ENCODE measurements around the gene GMCL1.

The GMCL1 gene

GRCh38 chr2:69816923-69817542 lies 12.4 kb upstream of the GMCL1 start:
- H3K9ac ChIP-seq (ENCODE audit: low read length), result no peak overlapping the region
- no peaks in the 10 kb centered on the region for H4K20me1 ChIP-seq (ENCODE audit: insufficient read depth, low read length)
- peak; percentile 92 for TF ChIP-seq CTCF (IDR thresholded peaks at IDR 0.05; ENCODE audit: low read length)
- no peak for TF ChIP-seq EZH2 (optimal IDR thresholded peaks at IDR 0.05; ENCODE audit: low read depth, low read length)
- no peaks in the 10 kb centered on the region for H3K27me3 ChIP-seq (replicated peaks; ENCODE audit: insufficient read depth, low read length)
- no peaks in the 10 kb centered on the region for H3K79me2 ChIP-seq (ENCODE audit: low read length)
- no peaks in the 10 kb centered on the region for H3F3A ChIP-seq (ENCODE audit: insufficient read depth, low read length)
- H3K27ac ChIP-seq (ENCODE audit: low read length), result no peak overlapping the region
- no peaks in the 10 kb centered on the region for H3K36me3 ChIP-seq (replicated peaks; ENCODE audit: insufficient read depth, low read length)
- no peak overlapping the region for H3K4me2 ChIP-seq (ENCODE audit: low read depth, low read length)
- no peak overlapping the region for H2AFZ ChIP-seq (ENCODE audit: low read length)
- no peaks in the 10 kb centered on the region for H3K9me3 ChIP-seq (replicated peaks; ENCODE audit: insufficient read depth, low read length)
- H3K4me1 ChIP-seq (ENCODE audit: low read length), result no peaks in the 10 kb centered on the region
- peak; percentile 89 for DNase-seq
- H3K9me2 ChIP-seq (replicated peaks; ENCODE audit: insufficient read depth, low read length), result no peaks in the 10 kb centered on the region
- H3K4me3 ChIP-seq (ENCODE audit: low read length), result no peak overlapping the region

GRCh38 chr2:69817729-69818501 lies 11.5 kb upstream of the GMCL1 start:
- no peaks in the 10 kb centered on the region for H3K27me3 ChIP-seq (replicated peaks; ENCODE audit: insufficient read depth, low read length)
- no peaks in the 10 kb centered on the region for H4K20me1 ChIP-seq (ENCODE audit: insufficient read depth, low read length)
- no peaks in the 10 kb centered on the region for H3K36me3 ChIP-seq (replicated peaks; ENCODE audit: insufficient read depth, low read length)
- H2AFZ ChIP-seq (ENCODE audit: low read length), result no peak overlapping the region
- H3F3A ChIP-seq (ENCODE audit: insufficient read depth, low read length), result no peaks in the 10 kb centered on the region
- H3K4me1 ChIP-seq (ENCODE audit: low read length), result no peaks in the 10 kb centered on the region
- no peak overlapping the region for H3K9ac ChIP-seq (ENCODE audit: low read length)
- no peaks in the 10 kb centered on the region for H3K79me2 ChIP-seq (ENCODE audit: low read length)
- no peak overlapping the region for H3K4me2 ChIP-seq (ENCODE audit: low read depth, low read length)
- H3K9me2 ChIP-seq (replicated peaks; ENCODE audit: insufficient read depth, low read length), result no peaks in the 10 kb centered on the region
- no peak overlapping the region for H3K4me3 ChIP-seq (ENCODE audit: low read length)
- no peaks in the 10 kb centered on the region for H3K9me3 ChIP-seq (replicated peaks; ENCODE audit: insufficient read depth, low read length)
- TF ChIP-seq CTCF (IDR thresholded peaks at IDR 0.05; ENCODE audit: low read length) (no peak), EZH2 (optimal IDR thresholded peaks at IDR 0.05; ENCODE audit: low read depth, low read length) (no peak), EZH2phosphoT487 (IDR thresholded peaks at IDR 0.05; ENCODE audit: low read length) (no peak)
- no peak for DNase-seq
- H3K27ac ChIP-seq (ENCODE audit: low read length), result no peak overlapping the region

- H3K27ac ChIP-seq (ENCODE audit: low read length), result no peak overlapping the region
- H4K20me1 ChIP-seq (ENCODE audit: insufficient read depth, low read length), result no peaks in the 10 kb centered on the region
- no peak for TF ChIP-seq EZH2 (optimal IDR thresholded peaks at IDR 0.05; ENCODE audit: low read depth, low read length)
- TF ChIP-seq CTCF (IDR thresholded peaks at IDR 0.05; ENCODE audit: low read length), result no peak
- no peak for TF ChIP-seq EZH2phosphoT487 (IDR thresholded peaks at IDR 0.05; ENCODE audit: low read length)
- H3F3A ChIP-seq (ENCODE audit: insufficient read depth, low read length), result peaks cover 5% of the 10 kb centered on the region
- no peak overlapping the region for H3K4me3 ChIP-seq (ENCODE audit: low read length)
- 0 out of 2 replicates have a peak, but pooled peaks cover 5% of the 10 kb centered on the region for H3K36me3 ChIP-seq (replicated peaks; ENCODE audit: insufficient read depth, low read length)
- no peak overlapping the region for H3K9ac ChIP-seq (ENCODE audit: low read length)
- peak overlapping the region; percentile 95; the same call in 1 of the 2 replicates for H2AFZ ChIP-seq (ENCODE audit: low read length)
- no peak for DNase-seq
- no peaks in the 10 kb centered on the region for H3K27me3 ChIP-seq (replicated peaks; ENCODE audit: insufficient read depth, low read length)
- no peaks in the 10 kb centered on the region for H3K9me2 ChIP-seq (replicated peaks; ENCODE audit: insufficient read depth, low read length)
- peaks cover 4% of the 10 kb centered on the region; the same call in 1 of the 2 replicates for H3K4me1 ChIP-seq (ENCODE audit: low read length)
- no peaks in the 10 kb centered on the region for H3K9me3 ChIP-seq (replicated peaks; ENCODE audit: insufficient read depth, low read length)
- peaks cover 34% of the 10 kb centered on the region for H3K79me2 ChIP-seq (ENCODE audit: low read length)
- no peak overlapping the region for H3K4me2 ChIP-seq (ENCODE audit: low read depth, low read length)
Measured at GRCh38 chr2:69827796-69828540, 1.5 kb upstream of the GMCL1 start.

Measured in MM.1S (cell line).